ENCODE measurements around the gene MYG1. TPM values are rescaled to one million over a fixed set of nuclear protein-coding genes. Genes with fewer than 3 reads are reported as not detected.

Gene MYG1
- total and polyA plus RNA-seq, 2 of the 13 experiments (the other 11 are each of a cell fraction or from before 2014, with no cell fraction given) = 38.6 to 58.0 TPM

- TF ChIP-seq GMEB2 (CRISPR knock-in tag; IDR thresholded peaks at IDR 0.05; ENCODE audit: low read depth) = no peak
- 0 out of 2 replicates have a peak, but pooled peaks have one; percentile 41 for TF ChIP-seq ZXDC (CRISPR knock-in tag; IDR thresholded peaks at IDR 0.05)
- no peak for TF ChIP-seq NFE2L2 (IDR thresholded peaks at IDR 0.05; ENCODE audit: low read length)
- TF ChIP-seq HDAC2 (CRISPR knock-in tag; IDR thresholded peaks at IDR 0.05) = peak; percentile 69
- peak; percentile 96 for TF ChIP-seq ZNF687 (CRISPR knock-in tag; IDR thresholded peaks at IDR 0.05)
- 0 out of 2 replicates have a peak, but pooled peaks have one; percentile 29 for TF ChIP-seq ZNF512 (CRISPR knock-in tag; IDR thresholded peaks at IDR 0.05)
- no peak for TF ChIP-seq SRSF9 (IDR thresholded peaks at IDR 0.05; ENCODE audit: borderline replicate concordance, insufficient read depth, low read depth, low read length, poor library complexity, severe bottlenecking)
- no peak for TF ChIP-seq ZNF207 (IDR thresholded peaks at IDR 0.05; ENCODE audit: borderline replicate concordance)
- peak; percentile 79; the same call in 1 of the 2 replicates for TF ChIP-seq ZNF383 (CRISPR knock-in tag; IDR thresholded peaks at IDR 0.05; ENCODE audit: borderline replicate concordance)
- TF ChIP-seq ZNF280B (CRISPR knock-in tag; IDR thresholded peaks at IDR 0.05; ENCODE audit: borderline replicate concordance) = 0 out of 2 replicates have a peak, but pooled peaks have one; percentile 71
- peak; percentile 87 for TF ChIP-seq RNF2 (conservative IDR thresholded peaks at IDR 0.05; ENCODE audit: low read depth)
- TF ChIP-seq HDAC6 (IDR thresholded peaks at IDR 0.05; ENCODE audit: low read depth, low read length) = no peak
Observed at GRCh38 chr12:53299454-53300180, at the start of gene MYG1 (continued).

All from HepG2 (cell line).